Stimulated activated naive CD4-positive, alpha-beta T cell treated with Interleukin-2 at 50 U/mL for 16 hours (primary cell): Measurements from ENCODE around the gene DCTPP1.
A peak's percentile ranks its signal among the peaks of the same experiment; 100 is the strongest.
"Not testable (repeated sequence)": the region's sequence is repeated elsewhere in the genome, so short reads cannot be mapped to it uniquely, and the experiment has no call there.

ENCODE experiments used
- DNase-seq: peaks from one replicate; lab custom pipeline; 2025; lab: John Stamatoyannopoulos, UW

The DCTPP1 gene

DNA sequence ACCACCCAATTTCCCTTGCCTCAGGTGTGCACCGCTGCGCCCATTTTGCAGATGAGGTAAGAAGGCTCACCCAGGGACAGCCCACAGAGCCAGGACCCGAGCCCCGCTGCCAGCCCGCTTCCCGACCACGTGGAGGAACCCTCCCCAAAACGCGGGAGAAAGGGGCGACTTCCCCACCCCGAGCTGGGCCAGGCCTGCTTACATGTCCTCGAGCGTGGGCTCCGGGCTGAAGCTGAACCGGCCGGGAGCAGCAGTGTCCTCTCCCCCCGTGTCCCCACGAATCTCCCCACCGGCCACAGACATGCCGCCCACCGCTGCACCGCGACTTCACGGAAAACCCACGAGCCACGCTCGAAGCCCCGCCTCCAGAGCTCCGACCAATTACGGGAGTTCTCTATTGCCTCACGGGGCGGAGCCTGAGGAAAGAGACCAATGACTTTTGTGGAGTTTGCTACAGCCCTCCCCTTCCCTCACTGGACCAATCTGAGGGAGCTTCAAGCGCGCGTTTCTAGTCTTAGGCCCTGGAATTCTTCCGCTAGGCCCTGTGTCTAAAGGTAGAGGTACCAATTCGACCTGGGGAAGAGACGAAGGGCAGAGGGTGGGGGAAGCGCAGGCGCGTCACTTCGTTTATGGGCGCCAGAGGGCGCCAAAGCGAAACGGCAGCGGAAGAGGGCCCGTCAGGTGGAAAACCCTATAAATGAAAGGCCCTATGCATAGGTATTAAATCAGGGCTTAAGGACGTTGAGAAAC lies at the start of gene DCTPP1:
Gene DCTPP1 (minus strand): TSS at position 353 of the 750 bp plus-strand sequence. CDS start 50 bp downstream, at position 303.
- DNase-seq, result peak; percentile 97

DNA sequence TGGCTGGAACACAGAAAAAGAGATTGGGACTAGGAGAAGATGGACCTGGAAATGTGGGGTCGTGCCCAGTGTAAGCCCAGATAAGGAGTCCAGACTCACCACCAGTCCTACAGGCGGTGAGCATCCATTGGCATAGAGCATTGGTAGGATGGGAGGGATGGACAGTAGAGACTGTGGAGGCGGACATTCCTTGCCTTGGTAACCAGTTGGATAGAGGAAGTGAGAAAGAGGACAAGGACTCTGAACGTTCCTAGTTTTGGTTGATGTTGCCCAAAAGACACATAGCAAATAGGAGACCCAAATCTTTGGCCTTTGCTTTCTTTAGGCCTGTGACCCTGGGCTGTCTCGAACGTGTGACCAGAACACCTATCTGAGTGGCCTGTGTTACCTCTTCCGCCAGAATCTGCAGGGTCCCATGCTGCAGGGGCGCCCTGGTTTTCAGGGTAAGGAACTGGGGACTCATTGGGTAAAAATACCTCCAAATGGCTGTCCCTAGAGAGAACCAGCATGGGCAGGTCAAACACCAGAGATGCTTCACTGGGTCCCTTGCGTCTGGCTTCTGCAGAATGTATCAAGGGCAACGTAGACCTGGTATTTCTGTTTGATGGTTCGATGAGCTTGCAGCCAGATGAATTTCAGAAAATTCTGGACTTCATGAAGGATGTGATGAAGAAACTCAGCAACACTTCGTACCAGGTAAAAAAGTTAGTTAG lies 49.1 kb upstream of the DCTPP1 start:
- DNase-seq, result no peak

GRCh38 chr16:30477773-30478172 lies 47.9 kb upstream of the DCTPP1 start:
- DNase-seq, result not testable (repeated sequence)

- no peak for DNase-seq
Measured at GRCh38 chr16:30476991-30477390, 47.2 kb upstream of the DCTPP1 start.

- DNase-seq, result no peak
Measured at GRCh38 chr16:30474684-30475083, 44.9 kb upstream of the DCTPP1 start.

DNA sequence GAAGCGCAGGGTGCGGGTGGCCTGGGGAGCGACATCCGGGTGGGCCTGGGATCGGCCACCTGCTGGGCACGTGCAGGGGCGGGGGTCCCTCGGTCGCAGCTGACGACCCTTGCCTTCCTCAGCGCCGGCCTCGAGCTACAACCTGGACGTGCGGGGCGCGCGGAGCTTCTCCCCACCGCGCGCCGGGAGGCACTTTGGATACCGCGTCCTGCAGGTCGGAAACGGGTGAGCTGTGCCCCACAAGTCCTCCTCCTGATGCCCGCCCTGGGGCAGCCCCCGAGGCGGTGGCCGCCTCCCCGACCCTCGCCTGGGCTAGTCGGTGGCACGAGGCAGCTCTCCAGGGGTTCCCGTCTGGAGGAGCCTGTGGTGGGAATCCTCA lies 44.2 kb upstream of the DCTPP1 start:
- no peak for DNase-seq

DNA sequence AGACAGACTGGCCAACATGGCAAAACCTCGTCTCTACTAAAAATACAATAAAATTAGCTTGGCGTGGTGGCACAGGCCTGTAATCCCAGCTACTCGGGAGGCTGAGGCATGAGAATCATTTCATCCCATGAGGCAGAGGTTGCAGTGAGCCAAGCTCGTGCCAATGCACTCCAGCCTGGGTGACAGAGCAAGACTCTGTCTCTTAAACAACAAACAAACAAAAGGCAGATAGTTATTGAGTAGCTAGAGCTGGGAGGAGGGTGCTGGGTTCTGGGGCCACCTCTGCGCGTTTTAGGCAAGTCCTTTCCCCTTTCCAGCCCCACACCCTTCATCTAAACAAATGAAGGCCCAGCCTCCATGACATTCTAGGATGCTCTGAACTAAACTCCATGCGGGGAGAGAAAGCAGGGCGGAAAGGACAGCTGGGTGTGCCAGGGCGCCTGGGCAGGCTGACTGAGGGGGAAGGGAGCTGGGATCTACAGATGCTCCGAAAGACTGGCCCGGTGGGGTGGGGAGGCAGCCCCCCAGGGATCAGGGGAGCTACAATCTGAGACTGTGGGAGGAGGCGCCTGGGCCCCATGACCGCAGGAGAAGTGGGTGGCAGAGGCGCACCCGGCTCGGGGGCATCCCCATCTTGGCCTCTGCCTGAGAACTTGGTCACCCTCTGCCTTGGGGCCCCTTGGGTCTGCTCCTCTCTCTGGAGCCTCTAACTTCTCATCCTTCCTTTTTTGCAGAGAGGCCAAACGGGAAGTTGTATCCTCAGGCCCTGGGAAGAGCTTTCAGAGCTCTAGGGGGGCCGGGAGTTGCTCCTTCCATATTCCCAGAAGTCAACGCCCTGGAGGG lies 43.6 kb upstream of the DCTPP1 start:
- DNase-seq, result peak; percentile 78

- peak; percentile 87 for DNase-seq
Measured at GRCh38 chr16:30472328-30472942, 42.6 kb upstream of the DCTPP1 start, which contains the start of gene ITGAL. ITGAL (plus strand) TSS chr16:30472742; CDS start chr16:30472838, 96 bp downstream.

DNA sequence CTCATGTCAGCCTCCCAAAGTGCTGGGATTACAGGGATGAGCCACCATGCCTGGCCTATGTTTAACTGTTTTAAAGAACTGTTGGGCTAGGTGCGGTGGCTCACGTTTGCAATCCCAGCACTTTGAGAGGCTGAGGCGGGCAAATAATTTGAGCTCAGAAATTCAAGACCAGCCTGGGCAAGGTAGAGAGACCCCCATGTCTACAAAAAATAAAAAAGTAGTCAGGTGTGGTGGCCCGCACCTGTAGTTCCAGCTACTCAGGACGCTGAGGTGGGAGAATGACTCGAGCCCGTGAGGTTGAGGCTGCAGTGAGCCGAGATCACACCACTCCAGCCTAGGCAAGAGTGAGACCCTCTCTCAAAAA lies 40.8 kb upstream of the DCTPP1 start:
- DNase-seq, result no peak

DNA sequence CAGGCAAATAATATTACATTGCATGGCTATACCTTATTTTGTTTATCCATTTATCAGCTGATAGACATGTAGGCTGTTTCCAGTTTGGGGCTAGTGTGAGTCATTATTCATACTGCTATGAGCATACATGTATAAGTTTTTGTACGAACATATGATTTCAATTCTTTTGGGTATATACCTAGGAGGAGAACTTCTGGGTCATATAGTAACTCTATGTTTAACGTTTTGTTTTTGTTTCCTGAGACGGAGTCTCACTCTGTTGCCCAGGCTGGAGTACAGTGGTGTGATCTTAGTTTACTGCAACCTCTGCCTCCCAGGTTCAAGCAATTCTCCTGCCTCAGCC lies 40.3 kb upstream of the DCTPP1 start:
- DNase-seq, result no peak

DNA sequence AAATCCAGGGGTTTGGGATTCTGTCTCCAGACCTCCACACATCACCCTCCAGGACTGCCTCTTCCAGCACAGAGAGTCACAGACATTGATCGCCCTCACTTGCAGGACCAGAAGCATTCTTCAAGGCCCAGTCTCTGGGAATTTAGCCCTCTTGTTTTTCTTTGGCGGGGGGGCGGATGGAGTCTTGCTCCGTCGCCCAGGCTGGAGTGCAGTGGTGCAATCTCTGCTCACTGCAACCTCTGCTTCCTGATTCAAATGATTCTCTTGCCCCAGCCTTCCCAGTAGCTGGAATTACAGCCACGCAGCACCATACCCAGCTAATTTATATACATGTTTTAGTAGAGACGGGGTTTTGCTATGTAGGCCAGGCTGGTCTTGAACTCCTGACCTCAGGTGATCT lies 34.2 kb upstream of the DCTPP1 start:
- no peak for DNase-seq

- DNase-seq, result not testable (repeated sequence)
Measured at GRCh38 chr16:30461426-30461825, 31.6 kb upstream of the DCTPP1 start.

GRCh38 chr16:30459456-30459855 lies 29.6 kb upstream of the DCTPP1 start:
- no peak for DNase-seq

GRCh38 chr16:30458561-30459394 lies 28.9 kb upstream of the DCTPP1 start:
- DNase-seq, result peak; percentile 93

DNA sequence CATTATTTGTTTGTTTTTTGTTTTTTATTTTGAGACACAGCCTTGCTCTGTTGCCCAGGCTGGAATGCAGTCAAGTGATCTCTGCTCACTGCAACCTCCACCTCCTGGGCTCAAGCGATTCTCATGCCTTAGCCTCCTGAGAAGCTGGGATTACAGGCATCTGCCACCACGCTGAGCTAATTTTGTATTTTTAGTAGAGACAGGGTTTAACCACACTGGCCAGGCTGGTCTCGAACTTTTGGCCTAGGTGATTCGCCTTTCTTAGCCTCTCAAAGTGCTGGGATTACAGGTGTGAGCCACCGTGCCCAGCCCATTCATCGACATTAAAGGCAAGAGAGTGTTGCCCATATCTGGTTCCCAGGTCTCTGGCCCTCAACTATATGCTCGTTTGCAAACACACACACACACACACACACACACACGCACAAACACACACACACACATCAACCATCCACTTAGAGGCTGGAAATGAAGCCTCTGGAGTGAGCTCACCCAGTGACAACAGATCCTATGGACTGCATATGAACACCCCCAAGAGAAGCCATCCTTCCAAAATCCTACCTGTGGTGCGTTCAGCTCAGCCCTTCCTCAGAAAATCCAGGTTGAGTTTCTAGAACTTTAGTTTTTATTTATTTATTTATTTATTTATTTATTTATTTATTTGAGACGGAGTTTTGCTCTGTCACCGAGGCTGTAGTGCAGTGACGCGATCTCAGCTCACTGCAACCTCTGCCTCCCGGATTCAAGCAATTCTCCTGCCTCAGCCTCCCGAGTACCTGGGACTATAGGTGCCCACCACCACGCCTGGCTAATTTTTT lies 28.1 kb upstream of the DCTPP1 start:
- DNase-seq, result no peak

DNA sequence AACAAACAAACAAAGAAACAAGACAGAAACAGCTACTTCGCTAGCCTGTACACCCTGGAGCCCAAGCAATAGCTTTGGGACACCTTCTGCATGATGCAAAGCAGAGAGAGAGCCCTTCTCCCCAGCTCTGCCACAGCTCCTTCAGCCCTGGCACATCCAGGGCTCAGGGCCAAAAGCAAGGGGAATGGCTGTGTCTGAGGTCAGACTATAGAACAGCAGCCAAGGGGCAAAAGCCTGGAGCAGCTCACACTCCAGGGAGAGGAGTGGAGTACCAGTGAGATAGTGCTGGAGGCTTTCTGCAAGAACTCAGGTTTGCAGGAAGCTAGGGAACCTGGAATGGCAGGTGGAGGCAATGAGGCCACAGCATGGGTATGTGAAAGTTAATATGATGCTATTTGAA lies 27.4 kb upstream of the DCTPP1 start:
- no peak for DNase-seq

- DNase-seq, result no peak
Measured at GRCh38 chr16:30456302-30456701, 26.5 kb upstream of the DCTPP1 start.

DNA sequence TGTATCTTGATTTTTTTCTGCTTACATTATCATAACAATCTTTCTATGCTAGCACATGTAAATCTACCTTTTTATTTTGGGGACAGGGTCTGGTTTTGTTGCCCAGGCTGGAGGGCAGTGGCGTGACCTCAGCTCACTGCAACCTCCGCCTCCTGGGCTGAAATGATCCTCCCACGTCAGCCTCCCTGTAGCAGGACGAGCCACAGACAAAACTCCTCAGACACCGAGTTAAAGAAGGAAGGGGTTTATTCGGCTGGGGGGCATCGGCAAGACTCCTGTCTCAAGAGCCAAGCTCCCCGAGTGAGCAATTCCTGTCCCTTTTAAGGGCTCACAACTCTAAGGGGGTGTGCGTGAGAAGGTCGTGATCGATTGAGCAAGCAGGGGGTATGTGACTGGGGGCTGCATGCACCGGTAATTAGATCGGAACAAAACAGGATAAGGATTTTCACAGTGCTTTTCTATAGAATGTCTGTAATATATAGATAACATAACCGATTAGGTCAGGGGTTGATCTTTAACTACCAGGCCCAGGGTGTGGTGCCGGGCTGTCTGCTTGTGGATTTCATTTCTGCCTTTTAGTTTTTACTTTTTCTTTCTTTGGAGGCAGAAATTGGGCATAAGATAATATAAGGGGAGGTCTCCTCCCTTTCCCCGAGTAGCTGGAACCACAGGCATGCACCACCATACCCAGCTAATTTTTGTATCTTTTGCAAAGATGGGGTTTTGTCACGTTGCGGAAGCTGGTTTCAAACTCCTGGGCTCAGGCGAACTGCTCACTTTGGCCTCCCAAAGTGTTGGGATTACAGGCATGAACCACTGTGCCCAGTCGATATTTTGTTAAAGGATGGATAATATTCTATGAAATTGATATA lies 23.1 kb upstream of the DCTPP1 start:
- not testable (repeated sequence) for DNase-seq

DNA sequence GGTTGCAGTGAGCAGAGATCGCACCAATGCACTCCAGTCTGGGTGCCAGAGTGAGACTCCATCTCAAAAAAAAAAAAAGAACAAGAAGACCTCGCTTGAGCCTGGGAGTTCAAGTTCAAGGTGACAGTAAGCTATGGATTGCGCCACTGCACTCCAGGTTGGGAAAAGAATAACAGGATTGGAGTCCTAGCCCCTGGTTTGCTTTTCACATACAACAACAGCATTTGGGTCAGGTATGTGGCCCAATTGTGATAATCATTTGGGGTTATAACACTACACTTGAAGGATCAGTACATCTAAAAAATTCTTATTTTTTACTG lies 19.2 kb upstream of the DCTPP1 start:
- DNase-seq, result no peak
